ENCODE data around the gene FBLN1. TPM values are rescaled to one million over a fixed set of nuclear protein-coding genes. Genes with fewer than 3 reads are reported as not detected.

FBLN1 gene
- polyA plus RNA-seq, 6 donors from 2014 or later: not detected

DNA sequence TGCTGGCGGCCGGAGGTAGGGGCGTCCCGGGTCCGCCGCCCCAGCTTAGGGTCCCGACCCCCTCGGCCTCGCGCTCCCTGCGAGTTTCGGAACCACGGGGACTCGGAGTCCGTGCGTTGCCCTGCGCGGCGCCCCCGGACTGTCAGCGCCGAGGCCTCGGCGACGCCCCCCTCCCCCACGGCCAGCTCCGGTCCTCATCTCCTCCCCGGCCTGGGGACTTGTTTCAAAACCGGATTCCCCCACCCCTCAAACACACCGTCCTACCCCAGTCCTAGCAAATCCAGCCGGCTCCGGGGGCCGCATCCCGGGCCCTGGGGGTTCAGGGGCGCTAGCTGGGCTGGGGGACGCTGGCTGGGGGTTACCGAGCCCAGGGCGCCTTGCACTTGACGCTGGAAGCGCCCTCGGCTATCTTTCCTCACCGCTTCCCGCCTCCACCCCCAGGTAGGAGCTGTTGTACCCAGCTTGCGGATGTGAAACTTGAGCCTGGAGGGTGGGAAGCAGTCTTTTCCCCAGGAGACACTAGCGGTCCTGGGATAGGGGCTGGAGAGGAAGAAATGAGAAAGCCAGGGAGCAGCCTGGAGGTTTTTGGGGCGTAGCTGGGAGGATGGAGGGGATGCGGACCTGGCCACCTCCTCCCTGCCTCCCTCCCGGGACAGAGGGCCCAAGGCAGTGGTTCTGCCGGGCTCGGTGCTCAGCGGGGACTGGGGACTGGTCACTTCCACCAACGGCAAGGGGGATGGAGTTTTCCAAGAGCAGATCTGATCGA lies 550 bp downstream of the FBLN1 start:
- DNase-seq: no peak
- peak overlapping the region in 6 of 8 donors; percentile 32 to 87 (median 44) for H3K4me3 Mint-ChIP-seq
- no peak for ATAC-seq (ENCODE audit: low read depth in 2 of 2)
- no peak overlapping the region for H3K27ac Mint-ChIP-seq
- no peaks in the 10 kb centered on the region for H3K36me3 Mint-ChIP-seq
- peaks cover 0 to 4% (median 0%) of the 10 kb centered on the region in 7 donors for H3K9me3 Mint-ChIP-seq
- peaks cover 28 to 86% (median 54%) of the 10 kb centered on the region in 3 donors for H3K27me3 Mint-ChIP-seq
- H3K4me1 Mint-ChIP-seq: peaks cover 0 to 13% (median 4%) of the 10 kb centered on the region in 3 donors

DNA sequence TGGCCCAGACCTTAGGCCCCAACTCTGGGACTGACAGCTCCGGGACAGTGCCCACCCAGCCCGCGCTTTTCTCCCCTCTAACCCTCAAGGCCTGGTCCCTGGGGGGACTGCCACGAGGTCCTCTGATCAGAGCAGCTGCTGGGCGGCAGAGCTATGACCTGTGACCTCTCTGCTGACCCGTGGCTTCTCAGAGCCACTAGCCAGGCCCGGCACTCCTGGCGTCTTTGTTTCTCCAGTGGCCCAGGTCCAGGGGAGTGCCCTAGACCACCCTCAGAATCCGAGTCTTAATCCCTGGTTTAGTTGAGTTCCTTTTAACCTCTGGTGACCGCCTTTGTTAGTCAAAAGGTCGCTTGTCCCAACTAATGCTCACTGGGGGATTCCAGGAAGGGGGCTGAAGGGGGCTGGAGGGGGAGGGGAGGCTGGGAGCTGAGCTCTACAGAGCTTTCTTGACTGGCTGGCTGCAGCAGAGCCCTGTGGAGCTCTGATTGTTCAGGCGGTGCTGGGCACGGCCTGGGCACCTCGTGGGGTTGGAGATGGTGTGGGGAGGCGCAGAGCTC lies 1.2 kb downstream of the FBLN1 start:
- Mint-ChIP-seq H3K27me3 (peaks cover 27 to 86% (median 60%) of the 10 kb centered on the region in 3 donors), H3K9me3 (peaks cover 0 to 4% (median 0%) of the 10 kb centered on the region in 7 donors), H3K36me3 (no peaks in the 10 kb centered on the region), H3K4me1 (peaks cover 0 to 13% (median 4%) of the 10 kb centered on the region in 3 donors), H3K27ac (peak overlapping the region in 1 of 6 donors; percentile 81), H3K4me3 (peak overlapping the region in 6 of 8 donors; percentile 39 to 87 (median 44))
- no peak for ATAC-seq (ENCODE audit: low read depth in 2 of 2)
- DNase-seq: no peak

DNA sequence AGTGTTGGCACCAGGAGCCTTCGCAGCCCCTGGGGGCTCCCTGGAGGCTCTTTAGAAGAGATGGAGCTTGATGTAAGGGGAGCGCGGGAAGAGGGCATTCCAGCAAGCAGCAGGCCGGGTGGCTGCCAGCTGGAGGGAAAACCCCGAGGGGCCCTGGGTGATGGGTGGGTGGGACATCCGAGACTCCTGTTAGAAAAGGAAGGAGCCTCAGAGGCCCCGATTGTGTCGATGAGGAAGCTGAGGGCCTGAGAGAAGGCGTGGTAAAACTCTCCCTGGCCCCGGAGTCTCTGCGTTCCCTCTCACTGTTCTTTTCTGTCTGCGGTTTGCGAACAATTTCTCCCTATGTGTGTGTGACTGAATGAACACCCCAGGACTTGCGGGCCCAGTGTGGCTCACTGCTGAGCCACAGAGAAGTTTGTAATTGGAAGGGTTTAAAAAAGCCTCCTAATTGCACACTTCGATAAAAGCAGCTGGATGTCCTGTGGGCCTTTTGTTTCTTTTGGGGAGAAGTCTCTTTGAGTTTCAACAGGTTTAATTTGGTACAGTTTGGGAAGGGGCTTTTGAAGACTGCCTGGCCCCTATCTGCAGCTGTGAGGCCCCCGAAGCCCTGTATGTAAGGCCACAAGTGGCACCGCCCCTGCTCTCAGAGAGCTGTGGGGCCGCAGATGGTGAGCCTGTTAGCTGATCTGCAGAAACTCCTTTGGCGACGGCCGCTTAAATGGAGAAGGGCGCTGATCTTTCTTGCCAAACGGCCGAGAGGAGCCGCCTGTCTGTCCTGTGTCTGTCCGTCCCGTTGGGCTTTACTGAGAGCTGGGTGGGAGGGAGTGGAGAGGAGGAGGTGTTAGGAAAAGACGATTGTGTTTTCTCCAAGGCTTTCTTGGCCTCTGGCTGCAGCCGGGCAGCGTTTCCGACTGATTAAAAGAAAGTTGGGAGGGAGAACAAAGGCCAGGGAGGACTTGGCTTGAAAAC lies 2.0 kb downstream of the FBLN1 start:
- H3K4me1 Mint-ChIP-seq: peaks cover 0 to 13% (median 4%) of the 10 kb centered on the region in 3 donors
- no peak for ATAC-seq (ENCODE audit: low read depth in 2 of 2)
- H3K9me3 Mint-ChIP-seq: peaks cover 0 to 4% (median 0%) of the 10 kb centered on the region in 7 donors
- no peaks in the 10 kb centered on the region for H3K36me3 Mint-ChIP-seq
- H3K4me3 Mint-ChIP-seq: peak overlapping the region in 3 of 8 donors; percentile 39 to 87 (median 79)
- peaks cover 27 to 84% (median 60%) of the 10 kb centered on the region in 3 donors for H3K27me3 Mint-ChIP-seq
- no peak for DNase-seq
- H3K27ac Mint-ChIP-seq: peak overlapping the region in 1 of 6 donors; percentile 81

DNA sequence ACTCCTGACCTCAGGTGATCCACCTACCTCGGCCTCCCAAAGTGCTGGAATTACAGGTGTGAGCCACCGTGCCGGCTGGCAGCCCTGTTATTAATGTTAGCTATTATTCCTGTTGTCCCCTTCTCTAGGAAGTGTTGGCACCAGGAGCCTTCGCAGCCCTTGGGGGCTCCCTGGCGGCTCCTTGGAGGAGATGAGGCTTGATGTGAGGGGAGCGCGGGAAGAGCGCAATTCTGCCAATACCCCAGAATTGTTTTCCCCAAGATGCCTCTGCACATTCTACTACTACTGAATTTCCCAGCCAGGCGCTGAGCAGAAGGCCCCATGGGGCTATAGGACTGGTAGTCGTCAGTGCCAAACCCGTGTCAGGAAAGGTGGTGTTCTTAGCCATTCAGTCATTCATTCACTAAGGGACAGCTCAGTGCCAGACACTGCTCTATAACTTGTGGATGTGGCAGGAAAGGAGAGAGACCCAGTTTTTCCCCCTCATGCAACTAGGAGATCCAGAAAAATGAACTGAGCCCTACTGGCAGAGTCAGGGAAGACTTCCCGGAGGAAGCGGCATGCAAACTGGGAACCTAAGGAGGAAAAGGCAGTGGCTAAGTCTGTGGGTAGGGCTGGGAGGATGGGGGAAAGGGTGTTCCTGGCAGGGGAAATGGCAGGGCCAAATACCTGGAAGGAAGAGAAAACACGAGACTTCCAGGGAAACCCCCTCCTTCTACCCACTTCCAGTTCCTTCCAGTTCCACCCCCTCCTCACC lies 3.5 kb downstream of the FBLN1 start:
- DNase-seq (no peak), ATAC-seq (ENCODE audit: low read depth in 2 of 2) (no peak)
- no peak overlapping the region for H3K27ac Mint-ChIP-seq
- H3K36me3 Mint-ChIP-seq: no peaks in the 10 kb centered on the region
- H3K27me3 Mint-ChIP-seq: peaks cover 16 to 75% (median 45%) of the 10 kb centered on the region in 3 donors
- H3K4me1 Mint-ChIP-seq: peaks cover 0 to 13% (median 4%) of the 10 kb centered on the region in 3 donors
- peak overlapping the region in 1 of 8 donors; percentile 6 for H3K4me3 Mint-ChIP-seq
- H3K9me3 Mint-ChIP-seq: peaks cover 0 to 4% (median 0%) of the 10 kb centered on the region in 7 donors

DNA sequence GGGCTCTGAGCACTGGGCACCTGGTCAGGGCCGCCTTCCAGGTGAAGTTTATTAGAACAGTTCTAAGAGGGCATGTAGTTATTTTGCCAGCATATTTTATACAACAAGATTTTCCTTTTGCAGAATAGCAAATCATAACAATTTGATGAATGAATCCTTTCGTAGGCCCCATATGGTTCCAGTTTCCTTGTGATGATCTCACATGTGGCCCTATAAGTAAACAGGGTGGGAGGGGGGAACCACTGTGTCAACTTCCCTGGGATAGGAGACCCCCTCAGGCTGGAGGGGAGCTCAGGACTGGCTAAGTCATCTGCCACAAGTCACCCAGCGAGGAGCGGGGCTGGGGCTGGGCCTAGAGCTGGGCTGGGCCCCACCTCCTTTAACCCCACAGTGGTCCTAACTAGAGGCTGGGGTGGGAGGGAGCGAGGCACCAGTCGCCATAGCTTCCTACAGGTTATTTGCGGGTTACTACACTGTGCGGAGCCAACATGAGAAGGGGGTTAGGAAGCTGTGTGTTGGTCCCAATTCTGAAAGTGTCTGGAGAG lies 4.2 kb downstream of the FBLN1 start:
- H3K27me3 Mint-ChIP-seq: peaks cover 11 to 68% (median 38%) of the 10 kb centered on the region in 3 donors
- ATAC-seq (ENCODE audit: low read depth in 2 of 2): no peak

DNA sequence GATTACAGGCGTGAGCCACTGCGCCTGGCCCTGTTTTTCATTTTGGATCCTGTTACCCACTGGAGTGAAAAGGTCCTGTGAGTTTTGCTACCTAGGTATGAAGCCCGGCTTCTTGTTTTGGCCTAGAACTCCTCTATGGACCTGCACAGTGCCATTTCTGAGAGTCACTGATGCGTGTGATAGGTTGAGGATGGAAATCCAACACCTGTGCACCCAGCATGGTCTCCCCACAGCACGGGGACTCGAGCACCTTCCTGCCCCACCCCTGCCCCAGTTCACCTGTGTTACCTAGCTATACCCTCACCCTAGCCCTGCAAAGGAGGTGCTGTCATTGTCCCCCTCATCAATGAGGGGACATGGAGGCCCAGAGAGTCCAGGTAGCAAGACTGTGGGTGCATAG lies 5.1 kb downstream of the FBLN1 start:
- H3K4me1 Mint-ChIP-seq: peaks cover 0 to 10% (median 4%) of the 10 kb centered on the region in 3 donors
- H3K9me3 Mint-ChIP-seq: no peaks in the 10 kb centered on the region
- DNase-seq (no peak), ATAC-seq (ENCODE audit: low read depth in 2 of 2) (no peak)
- peaks cover 9 to 65% (median 36%) of the 10 kb centered on the region in 3 donors for H3K27me3 Mint-ChIP-seq
- H3K36me3 Mint-ChIP-seq: no peaks in the 10 kb centered on the region
- no peak overlapping the region for H3K4me3 Mint-ChIP-seq
- H3K27ac Mint-ChIP-seq: no peak overlapping the region

More for the DNA sequence above, 4.2 kb downstream of the FBLN1 start:
- Mint-ChIP-seq H3K36me3 (no peaks in the 10 kb centered on the region), H3K9me3 (peaks cover 0 to under 1% (median 0%) of the 10 kb centered on the region in 7 donors), H3K4me1 (peaks cover 0 to 12% (median 4%) of the 10 kb centered on the region in 3 donors), H3K27ac (no peak overlapping the region), H3K4me3 (peak overlapping the region in 2 of 8 donors; percentile 25 to 52)
- no peak for DNase-seq

DNA sequence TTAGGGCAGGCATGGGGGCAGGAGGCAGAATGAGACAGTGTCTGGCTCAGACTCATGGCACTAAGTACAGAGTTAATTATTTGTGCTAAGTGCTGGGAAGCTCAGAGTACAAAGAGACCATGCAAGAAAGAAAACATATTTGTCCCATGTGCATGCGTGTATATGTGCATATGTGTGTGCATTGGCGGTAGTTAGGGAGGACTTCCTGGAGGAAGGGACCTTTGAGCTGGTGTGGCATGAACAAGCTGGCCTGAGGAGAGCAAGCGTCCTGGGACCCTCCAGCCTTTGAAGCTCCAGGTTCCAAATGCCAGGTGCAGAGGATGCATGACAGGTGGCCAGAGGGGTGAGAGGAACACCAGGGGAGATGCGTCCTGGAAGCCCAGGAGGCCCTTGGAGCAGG lies 6.1 kb downstream of the FBLN1 start:
- peaks cover 15 to 59% (median 30%) of the 10 kb centered on the region in 3 donors for H3K27me3 Mint-ChIP-seq
- DNase-seq (no peak), ATAC-seq (ENCODE audit: low read depth in 2 of 2) (no peak)
- H3K9me3 Mint-ChIP-seq: no peaks in the 10 kb centered on the region
- peaks cover 0 to 10% (median 4%) of the 10 kb centered on the region in 3 donors for H3K4me1 Mint-ChIP-seq
- H3K27ac Mint-ChIP-seq: no peak overlapping the region
- no peaks in the 10 kb centered on the region for H3K36me3 Mint-ChIP-seq
- H3K4me3 Mint-ChIP-seq: no peak overlapping the region

DNA sequence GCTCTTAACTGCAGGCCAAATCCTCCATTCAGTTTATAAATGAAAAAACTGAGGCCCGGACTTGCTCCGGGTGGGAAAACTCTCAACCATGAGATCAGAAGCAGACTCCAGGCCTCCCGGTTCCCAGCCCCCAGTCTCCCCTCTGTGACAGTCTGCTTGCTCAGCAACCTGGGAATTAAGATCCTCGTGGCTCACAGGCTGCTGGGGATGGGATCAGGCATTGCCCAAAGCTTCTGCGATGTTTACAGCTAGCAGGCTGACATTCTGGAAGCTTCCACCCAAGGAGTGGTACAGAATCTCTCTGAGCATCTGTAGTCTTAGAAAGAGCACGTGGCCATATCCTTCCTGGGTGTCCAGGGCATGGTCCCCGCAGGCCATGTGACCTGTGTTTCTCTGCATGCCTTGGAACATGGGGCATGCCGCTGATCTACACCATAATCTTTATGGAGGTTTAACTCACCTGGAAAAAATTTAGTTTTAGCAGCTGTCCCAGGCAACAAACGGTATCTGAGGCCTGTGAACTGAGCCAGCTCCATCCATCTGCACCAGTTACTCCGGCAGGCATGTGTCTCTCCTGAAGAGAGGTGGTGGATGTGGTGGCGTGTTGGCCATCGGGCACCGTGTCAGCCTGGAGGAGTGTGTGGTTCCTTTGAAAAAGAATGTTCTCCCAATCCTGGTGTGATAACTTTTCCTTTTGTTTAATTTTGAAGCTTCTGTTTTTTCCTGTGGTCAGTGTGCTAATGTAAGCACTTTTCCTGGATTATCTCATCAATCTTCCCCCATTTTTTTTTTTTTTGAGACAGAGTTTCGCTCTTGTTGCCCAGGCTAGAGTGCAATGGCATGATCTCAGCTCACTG lies 7.9 kb downstream of the FBLN1 start:
- H3K4me3 Mint-ChIP-seq: peak overlapping the region in 1 of 8 donors; percentile 59
- no peaks in the 10 kb centered on the region for H3K36me3 Mint-ChIP-seq
- H3K27me3 Mint-ChIP-seq: peaks cover 5 to 51% (median 31%) of the 10 kb centered on the region in 3 donors
- no peaks in the 10 kb centered on the region for H3K9me3 Mint-ChIP-seq
- H3K27ac Mint-ChIP-seq: no peak overlapping the region
- no peak for ATAC-seq (ENCODE audit: low read depth in 2 of 2)
- H3K4me1 Mint-ChIP-seq: no peaks in the 10 kb centered on the region
- no peak for DNase-seq

DNA sequence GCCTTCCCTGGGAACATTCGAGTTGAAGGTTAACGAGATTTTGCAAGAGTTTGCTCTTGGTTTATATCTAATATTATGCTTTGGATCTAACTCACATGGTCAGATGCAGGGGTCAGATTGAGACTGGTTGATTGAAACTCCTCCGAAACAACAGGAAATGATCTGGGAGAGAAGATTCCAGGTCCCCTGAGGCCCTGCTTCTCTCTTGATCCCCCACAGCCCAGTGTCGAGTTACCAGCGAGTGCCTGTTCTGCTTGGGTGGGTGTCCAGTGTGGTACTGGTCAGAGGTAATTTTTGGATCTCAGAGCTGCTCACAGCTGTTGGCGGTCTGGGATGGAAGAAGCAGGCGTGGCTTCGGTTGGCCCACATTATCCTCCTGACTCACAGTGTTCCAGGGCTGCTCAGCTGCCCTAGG lies 9.2 kb downstream of the FBLN1 start:
- DNase-seq (no peak), ATAC-seq (ENCODE audit: low read depth in 2 of 2) (no peak)
- peaks cover 0 to 4% (median 0%) of the 10 kb centered on the region in 3 donors for H3K4me1 Mint-ChIP-seq
- no peaks in the 10 kb centered on the region for H3K9me3 Mint-ChIP-seq
- peaks cover 5 to 47% (median 35%) of the 10 kb centered on the region in 3 donors for H3K27me3 Mint-ChIP-seq
- no peak overlapping the region for H3K4me3 Mint-ChIP-seq
- H3K27ac Mint-ChIP-seq: no peak overlapping the region
- no peaks in the 10 kb centered on the region for H3K36me3 Mint-ChIP-seq

DNA sequence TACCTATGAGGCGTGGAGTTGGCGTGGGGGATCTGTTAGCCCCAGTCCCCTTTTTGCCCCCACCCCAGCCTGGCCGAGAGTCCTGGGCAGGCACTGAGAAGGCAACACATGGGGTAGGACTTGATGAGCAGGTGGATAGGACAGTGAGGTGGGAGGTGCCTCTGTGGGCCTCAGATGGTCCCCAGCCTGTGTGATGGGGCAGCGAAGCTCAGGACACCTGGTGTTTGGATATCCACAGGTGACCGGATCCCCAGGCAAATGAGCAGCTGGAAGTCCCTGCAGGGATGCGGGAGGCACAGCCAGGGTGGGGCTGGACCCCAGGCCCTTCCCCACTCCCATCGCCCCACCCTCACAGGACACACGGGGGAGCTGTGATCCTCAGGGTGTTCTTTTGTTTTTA lies 9.7 kb downstream of the FBLN1 start:
- Mint-ChIP-seq H3K36me3 (no peaks in the 10 kb centered on the region), H3K9me3 (no peaks in the 10 kb centered on the region), H3K4me1 (peaks cover 0 to 4% (median 0%) of the 10 kb centered on the region in 3 donors), H3K27me3 (peaks cover 5 to 42% (median 35%) of the 10 kb centered on the region in 3 donors), H3K4me3 (no peak overlapping the region), H3K27ac (no peak overlapping the region)
- no peak for DNase-seq
- no peak for ATAC-seq (ENCODE audit: low read depth in 2 of 2)

DNA sequence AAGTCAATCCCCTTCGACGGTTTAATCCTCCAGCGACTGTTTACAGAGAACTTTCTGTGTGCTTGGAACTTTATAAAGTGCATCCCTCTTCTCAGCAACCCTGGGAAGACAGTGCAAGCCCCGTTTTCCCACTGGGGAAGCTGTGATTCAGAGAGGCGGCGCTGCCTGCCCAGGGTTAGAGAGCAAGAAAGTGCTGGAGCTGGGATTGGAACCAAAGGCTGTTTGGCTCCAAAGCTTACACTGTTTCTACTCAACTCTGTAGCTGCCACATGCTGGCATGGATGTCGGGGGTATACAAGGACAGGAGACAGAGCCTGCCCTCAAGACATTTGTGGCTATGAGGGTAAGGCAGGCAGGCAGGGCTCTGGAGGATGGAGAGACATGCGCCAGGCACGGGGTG lies 13.0 kb downstream of the FBLN1 start:
- Mint-ChIP-seq H3K9me3 (no peaks in the 10 kb centered on the region), H3K4me1 (peaks cover 0 to 4% (median 0%) of the 10 kb centered on the region in 3 donors), H3K36me3 (no peaks in the 10 kb centered on the region), H3K27me3 (peaks cover 5 to 28% (median 25%) of the 10 kb centered on the region in 3 donors), H3K4me3 (no peak overlapping the region), H3K27ac (no peak overlapping the region)
- ATAC-seq (ENCODE audit: low read depth in 2 of 2): no peak
- no peak for DNase-seq
